Pulmonary artery endothelial cell (primary cell): Measurements from ENCODE around the gene USP17L21. TPM values are rescaled to one million over a fixed set of nuclear protein-coding genes. Genes with fewer than 3 reads are reported as not detected.
"Not testable (repeated sequence)": the region's sequence is repeated elsewhere in the genome, so short reads cannot be mapped to it uniquely, and the experiment has no call there.

Source experiments
- DNase-seq: peaks from one replicate; pipeline ENCODE4 v3.0.0-alpha.2; 2011; ENCODE audit warnings: low read depth, low spot score
- total RNA-seq: library from RNA; depleted of rRNA; stranded (reverse); fragments of >200 nt; gene quantifications from 2 replicates; pipeline ENCODE4 v1.2.3, GENCODE V29; 2014

USP17L21 gene
- total RNA-seq = not detected in 2 replicates

- not testable (repeated sequence) for DNase-seq
Measured at GRCh38 chr4:9262572-9262971, at the start of gene USP17L21. TSS of gene USP17L21 (plus strand) at chr4:9262872. CDS start at chr4:9262872, 0 bp downstream.

- DNase-seq = not testable (repeated sequence)
Measured at GRCh38 chr4:9214701-9215100, 48.0 kb upstream of the USP17L21 start.

GRCh38 chr4:9215105-9215504 is 47.6 kb upstream of the USP17L21 start, which contains the start of gene USP17L11:
TSS of gene USP17L11 (plus strand) at chr4:9215405. CDS start at chr4:9215405, 0 bp downstream.
- DNase-seq = not testable (repeated sequence)

GRCh38 chr4:9219852-9220251 is 42.8 kb upstream of the USP17L21 start, which contains the start of gene USP17L12:
TSS of gene USP17L12 (plus strand) at chr4:9220152. CDS start at chr4:9220152, 0 bp downstream.
- DNase-seq = not testable (repeated sequence)

DNA sequence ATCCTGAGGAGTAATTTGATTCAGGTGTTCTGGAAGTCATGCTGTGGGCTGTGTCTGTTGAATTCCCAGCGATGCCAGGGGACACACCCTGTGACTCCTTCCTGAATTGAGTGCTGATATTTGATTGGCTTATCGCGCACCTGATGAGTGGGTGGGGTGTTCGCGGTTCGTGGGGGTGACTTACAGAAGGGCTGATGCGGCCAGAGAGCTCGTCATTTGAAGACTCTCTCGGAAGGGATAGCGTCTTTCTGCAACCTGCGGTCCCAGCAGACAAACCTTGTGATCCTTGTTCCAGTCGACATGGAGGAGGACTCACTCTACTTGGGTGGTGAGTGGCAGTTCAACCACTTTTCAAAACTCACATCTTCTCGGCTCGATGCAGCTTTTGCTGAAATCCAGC is 38.1 kb upstream of the USP17L21 start, which contains the start of gene USP17L13:
USP17L13 (plus strand) TSS at position 301 of the 400 bp plus-strand sequence; CDS start at position 301, 0 bp downstream.
- DNase-seq = not testable (repeated sequence)

- DNase-seq = not testable (repeated sequence)
Measured at GRCh38 chr4:9230249-9230648, 32.4 kb upstream of the USP17L21 start.

- not testable (repeated sequence) for DNase-seq
Measured at GRCh38 chr4:9234085-9234484, 28.6 kb upstream of the USP17L21 start, which contains the start of gene USP17L15. TSS of gene USP17L15 (plus strand) at chr4:9234385. CDS start at chr4:9234385, 0 bp downstream.

DNA sequence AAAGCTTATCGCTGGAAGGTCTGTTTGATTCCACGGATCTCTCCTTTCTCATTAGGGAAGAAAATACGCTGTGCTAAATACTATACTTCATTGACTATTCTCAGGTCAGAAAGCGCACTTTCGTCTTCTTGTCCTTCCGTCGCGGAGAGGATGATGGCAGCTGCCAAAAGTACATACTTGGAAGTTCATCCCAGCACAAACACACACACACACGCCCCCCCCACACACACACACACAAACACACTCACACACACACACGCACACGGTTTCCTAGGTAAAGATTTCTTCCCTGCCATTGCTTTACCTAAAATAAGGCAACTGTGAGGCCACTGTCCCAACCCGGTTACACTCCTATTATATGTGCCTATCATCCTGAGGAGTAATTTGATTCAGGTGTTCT is 24.2 kb upstream of the USP17L21 start:
- not testable (repeated sequence) for DNase-seq

GRCh38 chr4:9243579-9243978 is 19.1 kb upstream of the USP17L21 start, which contains the start of gene USP17L17:
TSS of gene USP17L17 (plus strand) at chr4:9243879. CDS start at chr4:9243879, 0 bp downstream.
- not testable (repeated sequence) for DNase-seq

DNA sequence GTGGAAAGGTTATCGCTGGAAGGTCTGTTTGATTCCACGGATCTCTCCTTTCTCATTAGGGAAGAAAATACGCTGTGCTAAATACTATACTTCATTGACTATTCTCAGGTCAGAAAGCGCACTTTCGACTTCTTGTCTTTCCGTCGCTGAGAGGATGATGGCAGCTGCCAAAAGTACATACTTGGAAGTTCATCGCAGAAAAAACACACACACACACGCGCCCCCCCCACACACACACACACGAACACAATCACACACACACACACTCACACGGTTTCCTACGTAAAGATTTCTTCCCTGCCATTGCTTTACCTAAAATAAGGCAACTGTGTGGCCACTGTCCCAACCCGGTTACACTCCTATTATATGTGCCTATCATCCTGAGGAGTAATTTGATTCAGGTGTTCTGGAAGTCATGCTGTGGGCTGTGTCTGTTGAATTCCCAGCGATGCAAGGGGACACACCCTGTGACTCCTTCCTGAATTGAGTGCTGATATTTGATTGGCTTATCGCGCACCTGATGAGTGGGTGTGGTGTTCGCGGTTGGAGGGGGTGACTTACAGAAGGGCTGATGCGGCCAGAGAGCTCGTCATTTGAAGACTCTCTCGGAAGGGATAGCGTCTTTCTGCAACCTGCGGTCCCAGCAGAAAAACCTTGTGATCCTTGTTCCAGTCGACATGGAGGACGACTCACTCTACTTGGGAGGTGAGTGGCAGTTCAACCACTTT is 14.6 kb upstream of the USP17L21 start, which contains the start of gene USP17L18:
USP17L18 (plus strand) TSS at position 678 of the 728 bp plus-strand sequence; CDS start at position 678, 0 bp downstream.
- not testable (repeated sequence) for DNase-seq

- not testable (repeated sequence) for DNase-seq
Measured at GRCh38 chr4:9253078-9253477, 9.6 kb upstream of the USP17L21 start, which contains the start of gene USP17L19. TSS of gene USP17L19 (plus strand) at chr4:9253378. CDS start at chr4:9253378, 0 bp downstream.

DNA sequence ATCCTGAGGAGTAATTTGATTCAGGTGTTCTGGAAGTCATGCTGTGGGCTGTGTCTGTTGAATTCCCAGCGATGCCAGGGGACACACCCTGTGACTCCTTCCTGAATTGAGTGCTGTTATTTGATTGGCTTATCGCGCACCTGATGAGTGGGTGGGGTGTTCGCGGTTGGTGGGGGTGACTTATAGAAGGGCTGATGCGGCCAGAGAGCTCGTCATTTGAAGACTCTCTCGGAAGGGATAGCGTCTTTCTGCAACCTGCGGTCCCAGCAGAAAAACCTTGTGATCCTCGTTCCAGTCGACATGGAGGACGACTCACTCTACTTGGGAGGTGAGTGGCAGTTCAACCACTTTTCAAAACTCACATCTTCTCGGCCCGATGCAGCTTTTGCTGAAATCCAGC is 4.8 kb upstream of the USP17L21 start, which contains the start of gene USP17L20:
USP17L20 (plus strand) TSS at position 301 of the 400 bp plus-strand sequence; CDS start at position 301, 0 bp downstream.
- not testable (repeated sequence) for DNase-seq

GRCh38 chr4:9267319-9267718 is 4.6 kb downstream of the USP17L21 start, which contains the start of gene USP17L22:
TSS of gene USP17L22 (plus strand) at chr4:9267619. CDS start at chr4:9267619, 0 bp downstream.
- DNase-seq = not testable (repeated sequence)

DNA sequence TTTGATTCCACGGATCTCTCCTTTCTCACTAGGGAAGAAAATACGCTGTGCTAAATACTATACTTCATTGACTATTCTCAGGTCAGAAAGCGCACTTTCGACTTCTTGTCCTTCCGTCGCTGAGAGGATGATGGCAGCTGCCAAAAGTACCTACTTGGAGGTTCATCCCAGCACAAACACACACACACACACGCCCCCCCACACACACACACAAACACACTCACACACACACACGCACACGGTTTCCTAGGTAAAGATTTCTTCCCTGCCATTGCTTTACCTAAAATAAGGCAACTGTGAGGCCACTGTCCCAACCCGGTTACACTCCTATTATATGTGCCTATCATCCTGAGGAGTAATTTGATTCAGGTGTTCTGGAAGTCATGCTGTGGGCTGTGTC is 9.0 kb downstream of the USP17L21 start:
- not testable (repeated sequence) for DNase-seq

Other genes with a start within 250 kb of the USP17L21 start
- gene FAM90A26, start 92.5 kb upstream of the USP17L21 start, total RNA-seq = not detected in 2 replicates
- not detected in 2 replicates for gene USP17L10, start 52.2 kb upstream of the USP17L21 start, total RNA-seq
- not detected in 2 replicates for gene USP17L11, start 47.5 kb upstream of the USP17L21 start, total RNA-seq
- not detected in 2 replicates for gene USP17L12, start 42.7 kb upstream of the USP17L21 start, total RNA-seq
- not detected in 2 replicates for gene USP17L13, start 38.0 kb upstream of the USP17L21 start, total RNA-seq
- gene USP17L15, start 28.5 kb upstream of the USP17L21 start, total RNA-seq = not detected in 2 replicates
- not detected in 2 replicates for gene USP17L17, start 19.0 kb upstream of the USP17L21 start, total RNA-seq
- gene USP17L18, start 14.2 kb upstream of the USP17L21 start, total RNA-seq = not detected in 2 replicates
- not detected in 2 replicates for gene USP17L19, start 9.5 kb upstream of the USP17L21 start, total RNA-seq
- gene USP17L20, start 4.7 kb upstream of the USP17L21 start, total RNA-seq = not detected in 2 replicates
- gene USP17L22, start 4.7 kb downstream of the USP17L21 start, total RNA-seq = not detected in 2 replicates
- gene USP17L24, start 62.3 kb downstream of the USP17L21 start, total RNA-seq = not detected in 2 replicates
- gene USP17L25, start 67.0 kb downstream of the USP17L21 start, total RNA-seq = not detected in 2 replicates
- gene USP17L26, start 71.8 kb downstream of the USP17L21 start, total RNA-seq = not detected in 2 replicates
- not detected in 2 replicates for gene USP17L5, start 76.5 kb downstream of the USP17L21 start, total RNA-seq
- not detected in 2 replicates for gene USP17L27, start 81.3 kb downstream of the USP17L21 start, total RNA-seq
- gene USP17L28, start 86.0 kb downstream of the USP17L21 start, total RNA-seq = not detected in 2 replicates
- not detected in 2 replicates for gene USP17L29, start 90.8 kb downstream of the USP17L21 start, total RNA-seq
- not detected in 2 replicates for gene USP17L30, start 100.3 kb downstream of the USP17L21 start, total RNA-seq
- gene DEFB131A, start 181.5 kb downstream of the USP17L21 start, total RNA-seq = not detected in 2 replicates